GM23338 (cell line): Measurements from ENCODE around the gene HPS4. TPM values are rescaled to one million over a fixed set of nuclear protein-coding genes. Genes with fewer than 3 reads are reported as not detected.

ENCODE experiments used
- ATAC-seq: fragments of 200-7000 bp; cut with Tn5 transposase; 3 replicates; pipeline ENCODE4 v1.9.1; 2020
- DNase-seq: peaks from one replicate; pipeline ENCODE4 v3.0.0-alpha.2; 2015; ENCODE audit warnings: low spot score
- H2AFZ ChIP-seq: fragments of 200-600 bp; sonication (generic); 2 replicates; pipeline ENCODE4 v1.8.0; 2016; ENCODE audit warnings: antibody characterized with exemption, mild to moderate bottlenecking, moderate library complexity
- H3F3A ChIP-seq: fragments of 200-600 bp; sonication (generic); replicated peaks from 2 replicates; pipeline ENCODE4 v1.8.0; 2017; ENCODE audit warnings: antibody characterized with exemption, mixed run types, low read depth
- H3K27ac ChIP-seq: fragments of 200-600 bp; sonication (generic); 2 replicates; pipeline ENCODE4 v1.6.1; 2016; ENCODE audit warnings: low read depth
- H3K27me3 ChIP-seq: fragments of 200-600 bp; sonication (generic); 2 replicates; pipeline ENCODE4 v1.8.0; 2016; ENCODE audit warnings: mild to moderate bottlenecking, mixed run types, moderate library complexity; ENCODE audit not compliant: insufficient read depth
- H3K36me3 ChIP-seq: fragments of 200-600 bp; sonication (generic); 2 replicates; pipeline ENCODE4 v1.8.0; 2016; ENCODE audit warnings: mild to moderate bottlenecking; ENCODE audit not compliant: insufficient read depth
- H3K4me1 ChIP-seq: fragments of 200-600 bp; sonication (generic); 2 replicates; pipeline ENCODE4 v1.8.0; 2016; ENCODE audit warnings: mild to moderate bottlenecking, moderate library complexity; ENCODE audit not compliant: insufficient read depth
- H3K4me2 ChIP-seq: fragments of 200-600 bp; sonication (generic); 2 replicates; pipeline ENCODE4 v1.7.1; 2017; ENCODE audit warnings: mixed run types
- H3K4me3 ChIP-seq: fragments of 200-600 bp; sonication (generic); 2 replicates; pipeline ENCODE4 v1.6.1; 2016; ENCODE audit warnings: mixed run types
- H3K79me2 ChIP-seq: fragments of 200-600 bp; sonication (generic); replicated peaks from 2 replicates; pipeline ENCODE4 v1.8.0; 2017; ENCODE audit warnings: mild to moderate bottlenecking; ENCODE audit not compliant: insufficient read depth
- H3K9me2 ChIP-seq: fragments of 200-600 bp; sonication (generic); 2 replicates; pipeline ENCODE4 v1.8.0; 2017; ENCODE audit not compliant: insufficient read depth
- H4K20me1 ChIP-seq: fragments of 200-600 bp; sonication (generic); replicated peaks from 2 replicates; pipeline ENCODE4 v1.8.0; 2017; ENCODE audit warnings: mild to moderate bottlenecking; ENCODE audit not compliant: insufficient read depth
- H3K27ac Mint-ChIP-seq: 2 replicates; pipeline ENCODE4 v1.8.0; 2020; ENCODE audit warnings: inconsistent platforms, mild to moderate bottlenecking, moderate library complexity, mixed read lengths
- H3K27me3 Mint-ChIP-seq: 3 replicates; pipeline ENCODE4 v1.8.0; 2022; ENCODE audit warnings: low read depth, mild to moderate bottlenecking, moderate library complexity, mixed read lengths, inconsistent platforms; ENCODE audit not compliant: insufficient read depth, poor library complexity
- H3K36me3 Mint-ChIP-seq: 3 replicates; pipeline ENCODE4 v1.8.0; 2021; ENCODE audit warnings: low read depth, mild to moderate bottlenecking, inconsistent platforms, moderate library complexity, mixed read lengths
- H3K4me1 Mint-ChIP-seq: 3 replicates; pipeline ENCODE4 v1.8.0; 2020; ENCODE audit warnings: mild to moderate bottlenecking, inconsistent platforms, mixed read lengths
- H3K4me3 Mint-ChIP-seq: 3 replicates; pipeline ENCODE4 v1.8.0; 2021; ENCODE audit warnings: moderate library complexity, mild to moderate bottlenecking, inconsistent platforms, mixed read lengths
- H3K9me3 Mint-ChIP-seq: 3 replicates; pipeline ENCODE4 v1.8.0; 2020; ENCODE audit warnings: moderate library complexity, mild to moderate bottlenecking, inconsistent platforms, mixed read lengths
- CREB1 ChIP-seq: fragments of 250-450 bp; sonication (Bioruptor Pico); IDR thresholded peaks from 2 replicates; pipeline ENCODE4 v1.5.0; 2020; ENCODE audit warnings: low read depth, mild to moderate bottlenecking, moderate library complexity
- CTCF ChIP-seq, 2 experiments: fragments of 200-600 bp in 1 of 2; sonication (generic) in 1 of 2; conservative IDR thresholded peaks; 2 replicates each; pipeline versions ENCODE4 v1.5.1 to v1.6.1; 2016 to 2017; ENCODE audit warnings: antibody characterized with exemption in 2 of 2, low read depth in 2 of 2, mild to moderate bottlenecking in 2 of 2, moderate library complexity in 1 of 2
- ETS1 ChIP-seq: IDR thresholded peaks from 2 replicates; pipeline ENCODE4 v1.6.1; 2016; ENCODE audit warnings: antibody characterized with exemption
- EZH2 ChIP-seq: fragments of 200-600 bp; sonication (generic); IDR thresholded peaks from one replicate; pipeline ENCODE4 v1.8.0; 2017; ENCODE audit warnings: antibody characterized with exemption, mild to moderate bottlenecking, low read depth; ENCODE audit not compliant: unreplicated experiment
- EZH2phosphoT487 ChIP-seq: fragments of 200-600 bp; sonication (generic); IDR thresholded peaks from one replicate; pipeline ENCODE4 v1.8.1; 2018; ENCODE audit warnings: antibody characterized with exemption; ENCODE audit not compliant: unreplicated experiment
- NANOG ChIP-seq: IDR thresholded peaks from 2 replicates; pipeline ENCODE4 v1.6.1; 2016; ENCODE audit warnings: antibody characterized with exemption, borderline replicate concordance
- POLR2AphosphoS5 ChIP-seq: IDR thresholded peaks from 2 replicates; pipeline ENCODE4 v1.6.1; 2016; ENCODE audit warnings: antibody characterized with exemption, low read depth
- REST ChIP-seq: IDR thresholded peaks from one replicate; pipeline ENCODE4 v1.6.1; 2018; ENCODE audit warnings: antibody characterized with exemption; ENCODE audit not compliant: unreplicated experiment
- ZNF114 ChIP-seq: fragments of 250-450 bp; sonication (Bioruptor Pico); IDR thresholded peaks from 2 replicates; pipeline ENCODE4 v1.5.0; 2020; ENCODE audit warnings: mild to moderate bottlenecking, moderate library complexity
- ZNF331 ChIP-seq: fragments of 250-450 bp; sonication (Bioruptor Pico); IDR thresholded peaks from 2 replicates; pipeline ENCODE4 v1.5.0; 2020; ENCODE audit warnings: low read depth, mild to moderate bottlenecking, moderate library complexity
- ZNF462 ChIP-seq: fragments of 250-450 bp; sonication (Bioruptor Pico); IDR thresholded peaks from 2 replicates; pipeline ENCODE4 v1.5.0; 2020; ENCODE audit warnings: mild to moderate bottlenecking, moderate library complexity
- polyA plus RNA-seq: library from polyadenylated mRNA; unstranded; fragments of >200 nt; fragmentation: Nextera tagmentation; extraction: Ambion mirVana; gene quantifications from 2 replicates; pipeline ENCODE4 v1.2.1, GENCODE V29; 2016
- total RNA-seq: library from RNA; depleted of rRNA; stranded (reverse); fragments of >200 nt; shearing (Covaris generic); gene quantifications from 2 replicates; pipeline ENCODE4 v1.2.3, GENCODE V29; 2014

HPS4 gene
- total and polyA plus RNA-seq, 2 experiments from 2014 or later: 20.3 to 49.4 TPM

GRCh38 chr22:26492220-26492619 lies 8.6 kb upstream of the HPS4 start (continued):
- no peak for TF ChIP-seq CTCF (conservative IDR thresholded peaks at IDR 0.05; ENCODE audit: low read depth in 2 of 2)
- no peak for TF ChIP-seq CREB1 (CRISPR knock-in tag)
- TF ChIP-seq POLR2AphosphoS5: no peak
- no peak for TF ChIP-seq ZNF331 (CRISPR knock-in tag)

- Histone ChIP-seq H3K4me1 (peaks cover 3% of the 10 kb centered on the region; the same call in 1 of the 2 replicates), H3K9me2 (no peaks in the 10 kb centered on the region), H3K27me3 (no peaks in the 10 kb centered on the region), H4K20me1 (peaks cover 8% of the 10 kb centered on the region), H3K4me3 (no peak overlapping the region), H3K27ac (0 out of 2 replicates have a peak overlapping the region, but pooled peaks have one; percentile 26), H3K79me2 (peaks cover 25% of the 10 kb centered on the region), H3F3A (peaks cover 43% of the 10 kb centered on the region), H3K4me2 (no peak overlapping the region), H2AFZ (no peak overlapping the region), H3K36me3 (peaks cover 56% of the 10 kb centered on the region)
- ATAC-seq (no peak), DNase-seq (no peak)
- Mint-ChIP-seq H3K4me3 (no peak overlapping the region), H3K36me3 (peaks cover 63% of the 10 kb centered on the region), H3K27ac (no peak overlapping the region; the same call in 1 of the 2 replicates), H3K9me3 (no peaks in the 10 kb centered on the region), H3K27me3 (no peaks in the 10 kb centered on the region), H3K4me1 (peaks cover 8% of the 10 kb centered on the region)
- no peak for TF ChIP-seq NANOG
- no peak for TF ChIP-seq ETS1
- no peak for TF ChIP-seq REST
- TF ChIP-seq POLR2AphosphoS5: no peak
- no peak for TF ChIP-seq ZNF331 (CRISPR knock-in tag)
- TF ChIP-seq EZH2: no peak
- no peak for TF ChIP-seq EZH2phosphoT487
- TF ChIP-seq CREB1 (CRISPR knock-in tag): no peak
- no peak for TF ChIP-seq ZNF114
- no peak for TF ChIP-seq ZNF462 (CRISPR knock-in tag)
Observed at GRCh38 chr22:26489447-26490036, 6.0 kb upstream of the HPS4 start.
